Thymus (tissue), 11 donors: ENCODE measurements around the gene CD47. TPM values are rescaled to one million over a fixed set of nuclear protein-coding genes. Genes with fewer than 3 reads are reported as not detected.

ENCODE experiments used
- DNase-seq, 9 donors: peaks; one replicate each; pipeline ENCODE4 v3.0.0-alpha.2; 2013; ENCODE audit warnings: low spot score in 9 of 9, low read depth in 6 of 9, missing footprints in 1 of 9
- H3K27ac ChIP-seq, 2 donors: one replicate each; pipeline ENCODE4 v1.5.1; 2013; ENCODE audit warnings: control low read depth in 1 of 2, low read depth in 1 of 2, low read length in 1 of 2, mild to moderate bottlenecking in 1 of 2, moderate library complexity in 1 of 2
- H3K27me3 ChIP-seq, 2 donors: one replicate each; pipeline ENCODE4 v1.5.1; 2013; ENCODE audit warnings: low read length in 1 of 2; ENCODE audit not compliant: control insufficient read depth in 2 of 2, insufficient read depth in 1 of 2
- H3K36me3 ChIP-seq, 2 donors: one replicate each; pipeline ENCODE4 v1.5.1; 2013; ENCODE audit warnings: low read length in 1 of 2, mild to moderate bottlenecking in 1 of 2, moderate library complexity in 1 of 2; ENCODE audit not compliant: control insufficient read depth in 2 of 2, insufficient read depth in 2 of 2
- H3K4me1 ChIP-seq, 2 donors: one replicate each; pipeline ENCODE4 v1.5.1; 2013; ENCODE audit warnings: low read length in 2 of 2; ENCODE audit not compliant: control insufficient read depth in 2 of 2, insufficient read depth in 2 of 2
- H3K4me3 ChIP-seq, 2 donors: one replicate each; pipeline ENCODE4 v1.5.1; 2013; ENCODE audit warnings: low read length in 2 of 2, control low read depth in 1 of 2, mild to moderate bottlenecking in 1 of 2
- H3K9me3 ChIP-seq, 2 donors: one replicate each; pipeline ENCODE4 v1.5.1; 2013; ENCODE audit warnings: low read length in 1 of 2, mild to moderate bottlenecking in 1 of 2; ENCODE audit not compliant: control insufficient read depth in 2 of 2, insufficient read depth in 1 of 2
- WGBS: extraction: QIAGEN DNeasy Blood & Tissue Kit; methylation state at CpG from one replicate; pipeline ENCODE4 v1.1.7; 2013; 5-methylcytosine and 5-hydroxymethylcytosine counted together
- polyA plus RNA-seq: library from polyadenylated mRNA; stranded (reverse); fragments of 200-250 nt; gene quantifications from one replicate; pipeline ENCODE4 v1.2.3, GENCODE V29; 2013
- total RNA-seq: library from RNA; stranded (reverse); fragments of 120-200 nt; gene quantifications from one replicate; pipeline ENCODE4 v1.2.4, GENCODE V29; 2013
- donor health status: healthy.

The CD47 gene
- total and polyA plus RNA-seq, 2 donors, result 65.8 to 103 TPM

- H3K36me3 ChIP-seq, result peaks cover 24 to 77% of the 10 kb centered on the region in 2 donors
- no peak overlapping the region for H3K4me3 ChIP-seq
- no peak for DNase-seq
- no peak overlapping the region for H3K27ac ChIP-seq
- no peaks in the 10 kb centered on the region for H3K4me1 ChIP-seq
- no peaks in the 10 kb centered on the region for H3K9me3 ChIP-seq
- no peaks in the 10 kb centered on the region for H3K27me3 ChIP-seq
- 98% methylated on average over 2 of the region's 2 CpGs for WGBS
Measured at GRCh38 chr3:108053483-108053882, 37.3 kb downstream of the CD47 start.

GRCh38 chr3:108053067-108053466 lies 37.8 kb downstream of the CD47 start:
- no peak for DNase-seq

GRCh38 chr3:108051005-108051404 lies 39.8 kb downstream of the CD47 start:
- Histone ChIP-seq H3K4me3 (no peak overlapping the region), H3K27ac (no peak overlapping the region), H3K4me1 (no peaks in the 10 kb centered on the region), H3K27me3 (no peaks in the 10 kb centered on the region), H3K9me3 (no peaks in the 10 kb centered on the region), H3K36me3 (peaks cover 24 to 73% of the 10 kb centered on the region in 2 donors)
- DNase-seq, result no peak
- WGBS, result 100% methylated on average over 3 of the region's 3 CpGs

More at GRCh38 chr3:108053067-108053466, 37.8 kb downstream of the CD47 start:
- H3K4me1 ChIP-seq, result no peaks in the 10 kb centered on the region
- 99% methylated on average over 3 of the region's 3 CpGs for WGBS
- no peaks in the 10 kb centered on the region for H3K27me3 ChIP-seq
- no peaks in the 10 kb centered on the region for H3K9me3 ChIP-seq
- H3K27ac ChIP-seq, result no peak overlapping the region
- no peak overlapping the region for H3K4me3 ChIP-seq
- peaks cover 21 to 73% of the 10 kb centered on the region in 2 donors for H3K36me3 ChIP-seq

GRCh38 chr3:108047987-108048386 lies 42.8 kb downstream of the CD47 start:
- Histone ChIP-seq H3K27ac (no peak overlapping the region), H3K36me3 (peaks cover 12 to 62% of the 10 kb centered on the region in 2 donors), H3K4me3 (no peak overlapping the region), H3K4me1 (no peaks in the 10 kb centered on the region), H3K9me3 (no peaks in the 10 kb centered on the region), H3K27me3 (no peaks in the 10 kb centered on the region)
- 100% methylated on average over 1 of the region's 1 CpG for WGBS
- no peak for DNase-seq

- Histone ChIP-seq H3K36me3 (peaks cover 11 to 60% of the 10 kb centered on the region in 2 donors), H3K4me1 (no peaks in the 10 kb centered on the region), H3K4me3 (no peak overlapping the region), H3K27me3 (no peaks in the 10 kb centered on the region), H3K9me3 (no peaks in the 10 kb centered on the region), H3K27ac (no peak overlapping the region)
- DNase-seq, result no peak
- WGBS, result 96% methylated on average over 1 of the region's 1 CpG
Measured at GRCh38 chr3:108046247-108046646, 44.6 kb downstream of the CD47 start.

- no peak for DNase-seq
- Histone ChIP-seq H3K4me3 (no peak overlapping the region), H3K36me3 (peaks cover 11 to 48% of the 10 kb centered on the region in 2 donors), H3K27me3 (no peaks in the 10 kb centered on the region), H3K27ac (no peak overlapping the region), H3K4me1 (no peaks in the 10 kb centered on the region), H3K9me3 (no peaks in the 10 kb centered on the region)
Measured at GRCh38 chr3:108044699-108045098, 46.1 kb downstream of the CD47 start.

- Histone ChIP-seq H3K4me1 (no peaks in the 10 kb centered on the region), H3K27ac (no peak overlapping the region), H3K9me3 (no peaks in the 10 kb centered on the region), H3K27me3 (no peaks in the 10 kb centered on the region), H3K36me3 (peaks cover 19 to 37% of the 10 kb centered on the region in 2 donors), H3K4me3 (no peak overlapping the region)
- 86% methylated on average over 8 of the region's 8 CpGs for WGBS
- DNase-seq, result no peak
Measured at GRCh38 chr3:108042300-108042699, 48.5 kb downstream of the CD47 start.

- Histone ChIP-seq H3K4me1 (no peaks in the 10 kb centered on the region), H3K4me3 (no peak overlapping the region), H3K27ac (no peak overlapping the region), H3K36me3 (peaks cover 19 to 30% of the 10 kb centered on the region in 2 donors), H3K9me3 (no peaks in the 10 kb centered on the region), H3K27me3 (no peaks in the 10 kb centered on the region)
- DNase-seq, result no peak
- WGBS, result 97% methylated on average over 1 of the region's 1 CpG
Measured at GRCh38 chr3:108041253-108041652, 49.6 kb downstream of the CD47 start.

- Histone ChIP-seq H3K36me3 (peaks cover 25 to 27% of the 10 kb centered on the region in 2 donors), H3K27ac (no peak overlapping the region), H3K4me3 (no peak overlapping the region), H3K4me1 (peaks cover 0 to 3% of the 10 kb centered on the region in 2 donors), H3K9me3 (no peaks in the 10 kb centered on the region), H3K27me3 (no peaks in the 10 kb centered on the region)
- WGBS, result 96% methylated on average over 3 of the region's 3 CpGs
- DNase-seq, result no peak
Measured at GRCh38 chr3:108037770-108038169, 53.1 kb downstream of the CD47 start.
